GM18868 (cell line): Measurements from ENCODE around the gene INPP5A.
"Not testable (repeated sequence)": the region's sequence is repeated elsewhere in the genome, so short reads cannot be mapped to it uniquely, and the experiment has no call there.

ENCODE experiments used
- ATAC-seq: cut with Tn5 transposase; IDR thresholded peaks from one replicate; pipeline ENCODE4 v1.9.1; 2021; ENCODE audit warnings: mild to moderate bottlenecking, moderate library complexity; ENCODE audit not compliant: unreplicated experiment

Gene INPP5A

DNA sequence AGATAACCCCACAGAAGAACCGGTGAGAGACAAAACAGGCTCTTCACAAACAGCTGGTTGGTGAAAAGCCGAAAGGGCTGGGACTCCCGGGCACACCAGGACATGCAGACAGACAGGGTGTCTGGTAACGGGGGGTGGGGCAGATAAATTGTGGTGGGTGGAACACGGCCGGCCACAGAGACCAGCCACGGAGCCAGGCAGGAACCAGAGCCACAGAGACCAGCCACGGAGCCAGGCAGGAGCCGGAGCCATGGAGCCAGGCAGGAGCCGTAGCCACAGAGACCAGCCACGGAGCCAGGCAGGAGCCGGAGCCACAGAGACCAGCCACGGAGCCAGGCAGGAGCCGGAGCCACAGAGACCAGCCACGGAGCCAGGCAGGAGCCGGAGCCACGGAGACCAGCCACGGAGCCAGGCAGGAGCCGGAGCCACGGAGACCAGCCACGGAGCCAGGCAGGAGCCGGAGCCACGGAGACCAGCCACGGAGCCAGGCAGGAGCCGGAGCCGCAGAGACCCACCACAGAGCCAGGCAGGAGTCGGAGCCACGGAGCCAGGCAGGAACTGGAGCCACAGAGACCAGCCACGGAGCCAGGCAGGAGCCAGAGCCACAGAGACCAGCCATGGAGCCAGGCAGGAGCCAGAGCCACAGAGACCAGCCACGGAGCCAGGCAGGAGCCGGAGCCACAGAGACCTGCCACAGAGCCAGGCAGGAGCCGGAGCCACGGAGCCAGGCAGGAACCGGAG is 288.4 kb downstream of the INPP5A start:
- not testable (repeated sequence) for ATAC-seq

DNA sequence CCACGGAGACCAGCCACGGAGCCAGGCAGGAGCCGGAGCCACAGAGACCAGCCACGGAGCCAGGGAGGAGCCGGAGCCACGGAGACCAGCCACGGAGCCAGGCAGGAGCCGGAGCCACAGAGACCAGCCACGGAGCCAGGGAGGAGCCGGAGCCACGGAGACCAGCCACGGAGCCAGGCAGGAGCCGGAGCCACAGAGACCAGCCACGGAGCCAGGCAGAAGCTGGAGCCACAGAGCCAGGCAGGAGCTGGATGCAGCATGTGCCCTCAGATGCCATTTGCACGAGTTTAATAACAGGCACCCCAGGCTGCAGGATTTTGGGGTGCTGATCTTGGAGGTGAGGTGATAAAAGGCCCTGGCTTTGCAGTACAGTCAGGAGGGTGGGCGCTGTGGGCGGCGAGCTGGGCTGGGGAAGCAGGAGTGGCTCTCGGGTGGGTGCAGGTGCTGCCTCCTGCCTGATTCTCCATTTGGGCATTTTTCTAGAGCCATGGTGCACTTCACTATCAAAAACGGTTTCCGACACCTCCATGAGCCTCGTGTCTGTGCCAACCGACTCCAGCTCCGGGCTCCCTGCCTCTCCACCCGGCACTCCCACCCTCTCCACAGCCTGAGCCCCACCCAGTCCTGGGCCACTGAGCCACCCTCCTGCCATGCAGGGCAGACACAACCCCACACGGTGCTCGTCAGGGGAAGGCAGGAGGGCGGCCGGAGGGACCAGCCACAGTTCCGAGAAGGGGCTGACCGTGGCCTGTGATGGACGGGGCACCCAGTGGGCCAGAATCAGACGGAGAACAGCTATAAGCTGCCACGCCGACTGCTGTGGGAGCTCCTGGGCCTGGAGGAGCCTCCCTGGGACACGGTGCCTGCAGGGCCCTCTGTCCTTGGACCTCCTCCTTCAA is 289.2 kb downstream of the INPP5A start:
- ATAC-seq = no peak

DNA sequence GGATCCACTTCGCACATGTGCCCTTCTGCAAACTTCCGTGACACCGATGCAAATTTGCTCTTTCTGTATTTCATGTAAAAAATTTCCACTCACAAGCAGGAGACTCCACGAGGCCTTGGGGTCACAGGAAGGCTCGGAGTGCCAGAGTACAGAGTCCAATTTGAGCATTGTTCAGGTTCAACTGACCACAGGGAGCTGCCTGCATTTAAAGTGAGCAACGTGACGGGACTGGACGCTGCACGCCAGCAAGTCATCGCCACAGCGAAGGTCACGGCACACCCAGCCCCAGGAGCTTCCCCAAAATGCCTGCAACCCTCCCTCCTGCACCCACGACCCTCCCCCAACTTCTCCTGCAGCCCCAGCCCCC is 289.8 kb downstream of the INPP5A start:
- ATAC-seq = no peak

DNA sequence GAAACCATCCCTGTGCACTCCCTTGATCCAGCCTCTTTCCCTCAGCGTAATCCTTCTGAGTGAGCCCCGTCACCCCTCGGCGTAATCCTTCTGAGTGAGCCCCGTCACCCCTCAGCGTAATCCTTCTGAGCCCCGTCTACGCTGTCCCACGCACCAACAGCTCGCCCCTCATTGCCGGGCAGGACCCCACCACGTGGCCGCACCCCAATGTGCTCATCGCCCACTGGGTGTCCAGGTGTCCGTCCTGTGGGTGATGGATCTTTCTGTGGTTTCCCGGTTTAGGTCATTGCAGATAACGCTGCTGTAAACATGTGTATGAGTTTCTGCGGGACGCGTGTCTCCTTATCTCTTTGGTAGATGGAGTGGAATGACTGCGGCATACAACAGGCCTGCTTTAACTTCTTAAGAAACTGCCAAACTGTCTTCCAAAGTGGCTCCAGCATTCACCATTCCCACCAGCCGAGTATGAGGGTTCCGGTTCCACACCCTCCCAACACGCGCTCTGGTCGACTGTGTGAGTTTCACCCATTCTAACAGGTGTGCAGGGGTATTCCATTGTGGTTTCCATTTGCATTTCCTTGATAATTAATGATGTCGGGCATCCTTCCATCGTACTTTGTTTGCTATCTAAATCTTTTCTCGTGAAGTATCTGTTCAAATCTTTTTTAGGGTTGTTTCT is 290.4 kb downstream of the INPP5A start:
- ATAC-seq = no peak

DNA sequence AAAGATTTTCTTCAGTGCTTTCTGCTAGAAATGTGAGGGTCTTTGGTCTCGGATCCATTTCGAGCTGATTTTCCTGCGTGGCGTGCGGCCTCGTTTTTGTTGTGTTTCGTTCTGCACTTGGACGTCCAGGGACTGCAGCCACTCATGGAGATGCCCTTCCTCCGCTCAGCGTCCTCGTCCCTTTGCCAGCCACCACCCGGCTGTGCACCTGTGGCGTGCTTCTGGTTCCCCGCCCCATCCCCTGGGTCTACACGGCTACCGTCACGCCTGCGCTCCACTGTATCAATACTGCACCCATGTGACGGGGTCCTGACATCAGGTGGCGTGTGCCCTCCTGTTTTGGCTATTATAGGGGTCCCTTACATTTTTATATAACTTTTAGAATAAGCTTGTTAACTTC is 291.1 kb downstream of the INPP5A start:
- ATAC-seq = no peak

DNA sequence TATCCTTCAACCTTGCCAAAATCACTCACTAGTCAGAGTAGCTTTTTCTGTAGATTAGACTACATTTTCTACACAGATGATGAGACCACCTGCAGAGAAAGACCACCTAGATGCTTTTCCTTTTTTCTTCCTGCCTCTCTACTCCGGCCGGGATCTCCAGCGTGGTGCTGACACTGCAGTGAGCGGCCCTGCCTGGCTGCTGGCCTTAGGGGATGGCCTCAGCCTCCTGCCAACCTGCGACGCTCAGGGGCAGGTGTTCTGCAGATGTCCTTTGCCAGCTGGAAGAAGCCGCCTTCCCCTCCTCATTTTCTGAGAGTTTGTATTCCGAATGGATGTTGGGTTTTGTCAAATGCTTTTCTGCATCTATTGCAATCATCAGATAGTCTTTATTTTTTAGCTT is 291.8 kb downstream of the INPP5A start:
- no peak for ATAC-seq

DNA sequence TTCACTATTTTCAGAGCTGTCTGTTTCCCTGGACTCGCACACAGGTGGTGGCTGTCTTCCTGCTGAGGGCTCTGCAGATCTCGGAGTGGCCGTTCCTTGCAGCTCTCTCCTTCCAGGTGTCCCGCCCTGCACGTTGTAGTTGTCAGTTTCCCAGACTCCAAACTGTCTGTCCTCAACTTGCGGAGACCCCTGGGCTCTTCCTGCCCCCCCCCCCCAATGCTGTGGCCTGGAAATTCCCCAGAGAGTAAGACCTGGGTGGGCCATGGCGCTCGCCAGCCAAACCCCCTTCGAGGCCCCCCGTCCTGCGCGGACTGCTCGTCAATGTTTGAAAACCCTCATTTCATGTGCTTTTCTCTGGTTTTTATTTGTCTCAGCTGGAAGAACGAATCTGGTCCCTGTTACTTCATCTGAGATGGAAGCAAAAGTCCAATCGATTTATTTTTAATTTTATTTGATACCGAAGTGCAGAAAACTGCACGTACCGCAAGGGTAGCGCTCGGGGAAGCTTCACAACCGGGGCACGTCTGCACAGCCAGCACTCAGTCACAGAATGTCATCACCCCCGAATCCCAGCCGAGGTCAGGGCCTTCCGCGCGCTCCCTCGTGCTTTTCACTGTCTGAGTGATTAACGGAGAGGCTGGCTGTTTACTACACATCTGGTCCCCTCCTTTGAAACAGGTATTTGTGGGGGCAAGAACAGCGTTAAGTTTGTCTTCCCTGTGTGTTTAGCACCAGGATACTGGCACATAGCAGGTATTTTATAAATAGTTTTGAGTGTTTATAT is 294.8 kb downstream of the INPP5A start:
- ATAC-seq = no peak
